ENCODE results near the gene METTL24. TPM values are rescaled to one million over a fixed set of nuclear protein-coding genes. Genes with fewer than 3 reads are reported as not detected.

Gene METTL24
- total and polyA plus RNA-seq, 2 of the 8 experiments (the other 6 are each of a cell fraction or from before 2014, with no cell fraction given) = 0.30 to 0.39 TPM

DNA sequence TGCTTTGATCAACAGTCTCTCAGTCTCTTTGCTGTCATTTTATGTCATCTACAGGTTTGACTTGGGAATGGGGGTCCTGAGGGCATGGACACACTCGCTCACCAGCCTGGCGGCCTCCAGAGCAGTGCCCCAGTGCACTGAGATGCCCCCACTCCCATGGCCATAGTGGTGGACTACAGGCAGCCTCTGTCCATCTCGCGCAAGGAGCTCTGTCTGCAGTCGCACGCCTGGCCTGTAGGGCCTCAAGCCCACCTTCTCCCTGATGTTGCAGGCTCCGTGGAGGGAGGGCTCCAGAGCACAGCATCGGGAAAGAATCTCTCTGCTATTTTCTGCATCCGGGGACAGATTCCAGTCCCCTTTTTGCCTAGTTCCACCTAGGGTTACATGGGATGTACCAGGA is 34.6 kb upstream of the METTL24 start:
- Histone ChIP-seq H3K56ac (replicated peaks; ENCODE audit: insufficient read length, low read depth, low read length) (no peak overlapping the region), H4K5ac (ENCODE audit: insufficient read length, low read depth, low read length) (no peak overlapping the region), H2BK5ac (ENCODE audit: low read depth, low read length) (no peak overlapping the region), H3K4ac (replicated peaks; ENCODE audit: insufficient read length, low read depth, low read length) (no peak overlapping the region), H3K79me2 (ENCODE audit: control insufficient read depth in 1 of 2, insufficient read depth in 2 of 2, low read length in 2 of 2) (no peaks in the 10 kb centered on the region), H3K79me1 (ENCODE audit: low read depth, low read length) (no peaks in the 10 kb centered on the region; the same call in 1 of the 2 replicates), H3K23ac (ENCODE audit: insufficient read length) (no peak overlapping the region), H3K27ac (ENCODE audit: low read depth, low read length) (no peak overlapping the region), H4K91ac (replicated peaks; ENCODE audit: insufficient read length, low read length) (no peak overlapping the region), H3K4me3 (ENCODE audit: extremely low read depth in 1 of 4, insufficient read depth in 2 of 4, low read depth in 3 of 4, low read length in 4 of 4) (no peak overlapping the region), H3K14ac (ENCODE audit: insufficient read length) (no peak overlapping the region), H3K4me2 (ENCODE audit: insufficient read depth in 1 of 2, low read depth in 2 of 2, low read length in 2 of 2) (no peak overlapping the region), H2AFZ (ENCODE audit: low read length) (no peak overlapping the region), H3K36me3 (ENCODE audit: control insufficient read depth in 2 of 4, insufficient read depth in 4 of 4, low read length in 3 of 4) (no peaks in the 10 kb centered on the region), H2BK20ac (ENCODE audit: low read length) (no peak overlapping the region), H2BK12ac (ENCODE audit: low read depth, low read length) (no peak overlapping the region), H3K27me3 (replicated peaks in 1 of 4; ENCODE audit: control insufficient read depth in 3 of 4, extremely low read depth in 1 of 4, insufficient read depth in 3 of 4, low read length in 3 of 4) (no peaks in the 10 kb centered on the region), H3K9me3 (ENCODE audit: insufficient read depth in 2 of 2, low read depth in 1 of 2, low read length in 1 of 2) (no peaks in the 10 kb centered on the region), H3K18ac (ENCODE audit: extremely low read depth, low read length) (no peak overlapping the region), H2BK15ac (ENCODE audit: low read length) (no peak overlapping the region), H3K23me2 (ENCODE audit: low read depth, low read length) (no peaks in the 10 kb centered on the region), H3K4me1 (replicated peaks in 1 of 4; ENCODE audit: control insufficient read depth in 3 of 4, insufficient read depth in 4 of 4, low read length in 3 of 4) (no peaks in the 10 kb centered on the region), H3K9ac (replicated peaks in 1 of 4; ENCODE audit: extremely low read depth in 1 of 4, low read depth in 3 of 4, low read length in 3 of 4) (no peak overlapping the region; a peak in 1 of 7 replicates), H2AK5ac (ENCODE audit: low read depth, low read length) (no peak overlapping the region), H4K8ac (ENCODE audit: extremely low read depth, insufficient read depth, low read length) (no peak overlapping the region; the same call in 1 of the 2 replicates), H2BK120ac (replicated peaks; ENCODE audit: low read depth, low read length) (no peak overlapping the region), H4K20me1 (replicated peaks in 1 of 2; ENCODE audit: control insufficient read depth in 1 of 2, insufficient read depth in 2 of 2, low read length in 2 of 2) (no peaks in the 10 kb centered on the region)
- CTCF ChIA-PET (ENCODE audit: partially characterized antibody) = interaction anchor here (0.8 to 6.9 kb wide), 21 partner anchors 11 to 688 kb away, joined by 3 to 74 read pairs (median 4); partner anchors contain the start of genes CDC40 and WASF1
- no peak for DNase-seq (ENCODE audit: low read depth in 1 of 2, low spot score in 2 of 2)
- POLR2A ChIA-PET (ENCODE audit: partially characterized antibody) = interaction anchor here (1.2 kb wide), 1 partner anchor 351 kb away, joined by 3 read pairs; no protein-coding TSS in a partner anchor
- 84% methylated on average over 9 of the region's 9 CpGs; no CpG with 5 or more reads in 1 of the 2 experiments for WGBS, 2 experiments (ENCODE audit: extremely low coverage in 1 of 2, insufficient coverage in 1 of 2, insufficient read length in 1 of 2, insufficient replicate concordance in 2 of 2, low coverage in 1 of 2, low lambda C conversion rate in 2 of 2, missing lambda C conversion rate in 1 of 2)
- FAIRE-seq = no peak
- TF ChIP-seq POLR2AphosphoS5 (IDR thresholded peaks at IDR 0.05; ENCODE audit: low read depth, low read length) = no peak
- TF ChIP-seq, protein P1, sequence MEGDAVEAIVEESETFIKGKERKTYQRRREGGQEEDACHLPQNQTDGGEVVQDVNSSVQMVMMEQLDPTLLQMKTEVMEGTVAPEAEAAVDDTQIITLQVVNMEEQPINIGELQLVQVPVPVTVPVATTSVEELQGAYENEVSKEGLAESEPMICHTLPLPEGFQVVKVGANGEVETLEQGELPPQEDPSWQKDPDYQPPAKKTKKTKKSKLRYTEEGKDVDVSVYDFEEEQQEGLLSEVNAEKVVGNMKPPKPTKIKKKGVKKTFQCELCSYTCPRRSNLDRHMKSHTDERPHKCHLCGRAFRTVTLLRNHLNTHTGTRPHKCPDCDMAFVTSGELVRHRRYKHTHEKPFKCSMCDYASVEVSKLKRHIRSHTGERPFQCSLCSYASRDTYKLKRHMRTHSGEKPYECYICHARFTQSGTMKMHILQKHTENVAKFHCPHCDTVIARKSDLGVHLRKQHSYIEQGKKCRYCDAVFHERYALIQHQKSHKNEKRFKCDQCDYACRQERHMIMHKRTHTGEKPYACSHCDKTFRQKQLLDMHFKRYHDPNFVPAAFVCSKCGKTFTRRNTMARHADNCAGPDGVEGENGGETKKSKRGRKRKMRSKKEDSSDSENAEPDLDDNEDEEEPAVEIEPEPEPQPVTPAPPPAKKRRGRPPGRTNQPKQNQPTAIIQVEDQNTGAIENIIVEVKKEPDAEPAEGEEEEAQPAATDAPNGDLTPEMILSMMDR (IDR thresholded peaks at IDR 0.05; ENCODE audit: control extremely low read depth in 1 of 3, insufficient read depth in 1 of 3, low read depth in 1 of 3, low read length in 3 of 3) = peak; percentile 12 to 38 (median 26); a peak in 2 of 4 replicates
